Uterus (tissue), 4 donors: Measurements from ENCODE around the gene EIF4E2. TPM values are rescaled to one million over a fixed set of nuclear protein-coding genes. Genes with fewer than 3 reads are reported as not detected.
"Not testable (repeated sequence)": the region's sequence is repeated elsewhere in the genome, so short reads cannot be mapped to it uniquely, and the experiment has no call there.

Experiments
- DNase-seq, 2 donors: peaks; one replicate each; pipeline ENCODE4 v3.0.0-alpha.2; 2019 to 2020
- H3K27ac ChIP-seq, 2 donors: fragments of 200-600 bp; sonication (generic); 1 replicate in 1 of 2; 2 replicates in 1 of 2; pipeline ENCODE4 v1.5.1; 2016 to 2018
- H3K27me3 ChIP-seq, 2 donors: fragments of 200-600 bp; sonication (generic); one replicate each; pipeline ENCODE4 v1.5.1; 2018 to 2019; ENCODE audit warnings: control low read depth in 1 of 2
- H3K36me3 ChIP-seq, 2 donors: fragments of 200-600 bp; sonication (generic); one replicate each; pipeline ENCODE4 v1.5.1; 2019; ENCODE audit warnings: control low read depth in 1 of 2
- H3K4me1 ChIP-seq, 2 donors: fragments of 200-600 bp; sonication (generic); one replicate each; pipeline ENCODE4 v1.5.1; 2018 to 2019; ENCODE audit warnings: control low read depth in 1 of 2
- H3K4me3 ChIP-seq, 2 donors: fragments of 200-600 bp; sonication (generic); 1 replicate in 1 of 2; 2 replicates in 1 of 2; pipeline ENCODE4 v1.5.1; 2018 to 2019; ENCODE audit warnings: mild to moderate bottlenecking in 1 of 2
- H3K9me3 ChIP-seq, 2 donors: fragments of 200-600 bp; sonication (generic); one replicate each; pipeline ENCODE4 v1.5.1; 2019; ENCODE audit warnings: control low read depth in 1 of 2
- POLR2A ChIP-seq, 2 donors: fragments of 450-650 bp; IDR thresholded peaks; one replicate each; pipeline ENCODE4 v1.6.1; 2016; ENCODE audit warnings: antibody characterized with exemption in 2 of 2, mild to moderate bottlenecking in 1 of 2, moderate library complexity in 1 of 2
- intact Hi-C: fragments of 100-400 bp; cut with DNase I; formaldehyde crosslinking; loops from one replicate; pipeline ENCODE4 v1.15.1; 2023; ENCODE audit warnings: low total_unique reads
- total RNA-seq, 4 donors: library from RNA; depleted of rRNA in 3 of 4; stranded (reverse); fragments of >200 nt in 3 of 4; gene quantifications; one replicate each; pipeline versions ENCODE4 v1.1.0 to v1.2.4, GENCODE V29; 2014 to 2023
- TF ChIP-seq, protein P1 (sequence below), 4 experiments: fragments of 200-600 bp in 2 of 4; fragments of 450-650 bp in 2 of 4; sonication (generic) in 2 of 4; IDR thresholded peaks; one replicate each; pipeline ENCODE4 v1.5.1; 2016 to 2019; ENCODE audit warnings: antibody characterized with exemption in 4 of 4, mild to moderate bottlenecking in 2 of 4, moderate library complexity in 1 of 4
- donor health status: DM: yes; HTN: yes; CAD: no.

The EIF4E2 gene
- total RNA-seq, 4 donors from 2014 or later, result 24.3 to 195 (median 56.6) TPM

DNA sequence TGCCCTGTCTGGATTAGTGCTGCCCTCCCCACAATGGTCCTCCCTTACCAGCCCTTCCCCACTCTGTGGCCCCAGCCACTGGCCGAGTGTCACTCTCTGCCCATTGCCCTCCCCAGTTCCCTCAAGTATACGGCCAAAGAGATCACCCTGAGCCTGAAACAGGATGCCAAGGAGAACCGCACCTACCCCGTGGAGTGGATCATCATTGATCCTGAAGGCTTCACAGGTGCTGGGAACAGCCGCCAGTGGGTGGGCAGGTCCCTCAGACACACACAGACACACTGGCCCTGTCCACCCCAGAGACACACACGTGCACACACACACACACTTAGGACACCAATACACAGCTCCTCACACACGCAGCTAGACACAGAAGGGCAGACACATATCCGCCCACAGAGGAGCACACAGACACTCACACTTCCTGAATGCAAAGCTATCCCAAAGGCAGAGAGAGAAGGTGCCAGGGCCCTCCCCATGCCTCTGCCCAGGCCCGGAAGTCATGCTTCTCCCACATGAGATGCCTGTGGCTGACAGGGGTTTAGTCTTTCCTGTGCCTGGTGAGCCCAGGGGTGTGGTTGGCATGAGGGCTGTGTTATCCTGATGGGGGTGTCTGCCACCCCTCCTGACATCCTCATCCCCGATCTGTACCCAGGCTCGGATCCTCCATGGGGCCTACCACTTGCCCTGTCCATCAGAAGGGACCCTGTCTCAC, 21.6 kb upstream of the EIF4E2 start:
- no peaks in the 10 kb centered on the region for H3K9me3 ChIP-seq
- H3K4me3 ChIP-seq, result no peak overlapping the region
- H3K4me1 ChIP-seq, result peaks cover 0 to 4% of the 10 kb centered on the region in 2 donors
- no peak for DNase-seq
- H3K36me3 ChIP-seq, result no peaks in the 10 kb centered on the region
- intact Hi-C loops, result loop anchor here (10.0 kb wide), 1 partner anchor 624 kb away; no protein-coding TSS in a partner anchor
- no peak overlapping the region for H3K27ac ChIP-seq
- TF ChIP-seq POLR2A (IDR thresholded peaks at IDR 0.05), result no peak
- TF ChIP-seq, protein P1, sequence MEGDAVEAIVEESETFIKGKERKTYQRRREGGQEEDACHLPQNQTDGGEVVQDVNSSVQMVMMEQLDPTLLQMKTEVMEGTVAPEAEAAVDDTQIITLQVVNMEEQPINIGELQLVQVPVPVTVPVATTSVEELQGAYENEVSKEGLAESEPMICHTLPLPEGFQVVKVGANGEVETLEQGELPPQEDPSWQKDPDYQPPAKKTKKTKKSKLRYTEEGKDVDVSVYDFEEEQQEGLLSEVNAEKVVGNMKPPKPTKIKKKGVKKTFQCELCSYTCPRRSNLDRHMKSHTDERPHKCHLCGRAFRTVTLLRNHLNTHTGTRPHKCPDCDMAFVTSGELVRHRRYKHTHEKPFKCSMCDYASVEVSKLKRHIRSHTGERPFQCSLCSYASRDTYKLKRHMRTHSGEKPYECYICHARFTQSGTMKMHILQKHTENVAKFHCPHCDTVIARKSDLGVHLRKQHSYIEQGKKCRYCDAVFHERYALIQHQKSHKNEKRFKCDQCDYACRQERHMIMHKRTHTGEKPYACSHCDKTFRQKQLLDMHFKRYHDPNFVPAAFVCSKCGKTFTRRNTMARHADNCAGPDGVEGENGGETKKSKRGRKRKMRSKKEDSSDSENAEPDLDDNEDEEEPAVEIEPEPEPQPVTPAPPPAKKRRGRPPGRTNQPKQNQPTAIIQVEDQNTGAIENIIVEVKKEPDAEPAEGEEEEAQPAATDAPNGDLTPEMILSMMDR (IDR thresholded peaks at IDR 0.05), result no peak
- peaks cover 0 to 13% of the 10 kb centered on the region in 2 donors for H3K27me3 ChIP-seq

DNA sequence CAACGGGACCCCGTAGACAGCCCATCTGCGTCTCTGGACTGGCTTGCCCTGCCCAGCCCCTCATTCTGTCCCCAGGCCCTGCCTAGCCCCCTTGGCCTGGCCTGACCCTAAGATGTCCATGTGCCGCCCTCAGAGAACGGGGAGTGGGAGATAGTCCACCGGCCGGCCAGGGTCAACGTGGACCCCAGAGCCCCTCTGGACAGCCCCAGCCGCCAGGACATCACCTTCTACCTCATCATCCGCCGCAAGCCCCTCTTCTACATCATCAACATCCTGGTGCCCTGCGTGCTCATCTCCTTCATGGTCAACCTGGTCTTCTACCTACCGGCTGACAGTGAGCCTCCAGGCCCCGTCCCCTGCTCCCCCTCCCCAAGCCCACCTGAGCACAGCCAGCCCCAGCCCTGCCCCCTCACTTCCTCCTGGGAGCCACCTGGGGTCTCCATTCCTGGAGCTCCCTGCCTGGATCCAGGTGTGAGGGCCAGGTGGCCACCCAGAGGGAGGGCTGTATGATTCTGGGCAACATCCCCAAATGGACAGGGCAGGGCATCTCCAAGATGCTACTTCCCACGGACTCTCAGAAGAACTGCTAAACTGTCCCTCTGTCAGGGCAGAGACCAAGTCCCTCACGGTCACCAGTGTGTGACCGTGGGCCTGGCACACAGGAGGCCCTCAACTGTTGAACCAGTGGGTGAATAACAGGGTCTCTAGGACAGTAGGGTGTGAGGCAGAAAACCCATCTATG, 20.5 kb upstream of the EIF4E2 start:
- peaks cover 0 to 4% of the 10 kb centered on the region in 2 donors for H3K27me3 ChIP-seq
- TF ChIP-seq POLR2A (IDR thresholded peaks at IDR 0.05), result no peak
- TF ChIP-seq, protein P1 (IDR thresholded peaks at IDR 0.05), result no peak
- H3K27ac ChIP-seq, result no peak overlapping the region
- no peaks in the 10 kb centered on the region for H3K4me1 ChIP-seq
- intact Hi-C loops, result loop anchor here (10.0 kb wide), 1 partner anchor 625 kb away; no protein-coding TSS in a partner anchor
- DNase-seq, result no peak
- H3K4me3 ChIP-seq, result no peak overlapping the region
- H3K9me3 ChIP-seq, result no peaks in the 10 kb centered on the region
- H3K36me3 ChIP-seq, result no peaks in the 10 kb centered on the region

DNA sequence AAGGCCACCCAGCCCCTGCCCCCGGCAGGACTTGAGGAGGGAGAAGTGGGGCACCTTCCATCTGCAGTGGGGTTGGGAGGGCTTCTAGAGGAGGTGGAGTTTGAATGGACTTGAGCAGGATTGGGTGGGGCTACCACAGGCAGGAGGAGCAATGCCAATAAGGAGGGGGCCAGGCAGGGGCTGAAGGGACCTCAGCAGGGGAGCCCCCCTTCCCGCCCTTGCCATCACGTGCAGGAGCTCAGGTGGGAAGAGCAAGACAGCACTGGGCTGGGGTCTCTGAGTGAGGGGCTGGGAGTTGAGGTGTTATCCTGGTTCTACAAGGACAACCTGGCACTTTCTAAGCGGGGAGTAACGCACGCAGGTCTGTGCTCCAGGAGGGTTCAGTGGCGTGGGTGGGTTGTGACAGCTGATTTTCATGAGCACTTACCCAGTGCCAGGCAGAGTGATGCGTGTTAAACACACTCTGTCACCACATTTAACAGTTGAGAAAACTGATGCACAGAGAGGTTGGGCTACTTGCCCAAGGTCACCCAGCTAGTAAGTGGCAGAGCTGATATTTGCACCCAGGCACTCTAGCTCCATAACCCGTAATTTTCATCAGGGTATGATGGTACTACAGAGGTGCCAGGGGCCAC, 19.7 kb upstream of the EIF4E2 start:
- Histone ChIP-seq H3K27me3 (no peaks in the 10 kb centered on the region), H3K9me3 (no peaks in the 10 kb centered on the region), H3K4me1 (no peaks in the 10 kb centered on the region), H3K36me3 (no peaks in the 10 kb centered on the region), H3K27ac (no peak overlapping the region), H3K4me3 (no peak overlapping the region)
- TF ChIP-seq POLR2A (IDR thresholded peaks at IDR 0.05), result no peak
- TF ChIP-seq, protein P1 (IDR thresholded peaks at IDR 0.05), result no peak
- no peak for DNase-seq
- intact Hi-C loops, result no loop called here

DNA sequence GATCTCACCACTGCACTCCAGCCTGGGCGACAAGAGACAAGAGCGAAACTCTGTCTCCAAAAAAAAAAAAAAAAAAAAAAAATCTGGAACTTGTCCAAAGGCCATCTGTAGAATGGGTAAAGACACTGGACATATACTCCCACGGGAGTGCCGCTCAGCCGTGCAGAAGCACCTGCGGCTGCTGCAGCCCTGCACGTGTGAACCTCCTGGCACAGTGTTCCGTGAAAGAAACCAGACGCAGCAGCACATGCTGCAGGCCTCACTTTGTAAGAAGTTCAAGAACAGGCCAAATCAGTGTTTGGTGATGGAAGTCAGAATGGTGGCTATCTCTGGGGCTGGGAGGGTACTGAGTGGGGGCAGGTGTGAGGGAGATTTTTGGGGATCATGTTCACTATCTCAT, 18.1 kb upstream of the EIF4E2 start:
- Histone ChIP-seq H3K4me3 (no peak overlapping the region), H3K36me3 (no peaks in the 10 kb centered on the region), H3K27me3 (no peaks in the 10 kb centered on the region), H3K27ac (no peak overlapping the region), H3K9me3 (no peaks in the 10 kb centered on the region), H3K4me1 (no peaks in the 10 kb centered on the region)
- no peak for DNase-seq
- intact Hi-C loops, result no loop called here
- TF ChIP-seq, protein P1 (IDR thresholded peaks at IDR 0.05), result no peak
- no peak for TF ChIP-seq POLR2A (IDR thresholded peaks at IDR 0.05)

DNA sequence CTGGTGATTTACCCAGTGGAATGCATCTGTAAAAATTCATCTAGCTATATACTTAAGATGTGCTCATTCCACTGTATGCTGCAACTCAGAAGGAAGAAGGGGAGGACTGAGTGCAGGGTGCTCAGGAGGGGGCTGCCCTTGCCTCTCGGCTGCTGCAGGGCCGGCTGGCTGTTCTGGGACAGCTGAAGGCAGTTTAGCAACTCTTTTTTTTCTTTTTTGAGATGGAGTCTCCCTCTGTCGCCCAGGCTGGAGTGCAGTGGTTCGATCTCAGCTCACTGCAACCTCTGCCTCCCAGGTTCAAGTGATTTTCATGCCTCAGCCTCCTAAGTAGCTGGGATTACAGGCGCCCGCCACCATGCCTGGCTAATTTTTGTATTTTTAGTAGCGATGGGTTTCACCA, 17.7 kb upstream of the EIF4E2 start:
- H3K27me3 ChIP-seq, H3K9me3 ChIP-seq, DNase-seq, H3K4me3 ChIP-seq, H3K36me3 ChIP-seq, intact Hi-C loops, H3K4me1 ChIP-seq, H3K27ac ChIP-seq: not testable (repeated sequence)
